HG03558 (cell line): ENCODE measurements around the gene GMPPA.

Experiments used
- ATAC-seq: cut with Tn5 transposase; IDR thresholded peaks from one replicate; pipeline ENCODE4 v1.9.1; 2021; ENCODE audit warnings: moderate number of reproducible peaks; ENCODE audit not compliant: unreplicated experiment; ENCODE audit errors: extremely low read depth

GMPPA gene

GRCh38 chr2:219483451-219484342, 15.0 kb upstream of the GMPPA start:
- ATAC-seq, result no peak

- ATAC-seq, result no peak
Measured at GRCh38 chr2:219484343-219485200, 14.1 kb upstream of the GMPPA start.

GRCh38 chr2:219485201-219485580, 13.5 kb upstream of the GMPPA start:
- ATAC-seq, result no peak

DNA sequence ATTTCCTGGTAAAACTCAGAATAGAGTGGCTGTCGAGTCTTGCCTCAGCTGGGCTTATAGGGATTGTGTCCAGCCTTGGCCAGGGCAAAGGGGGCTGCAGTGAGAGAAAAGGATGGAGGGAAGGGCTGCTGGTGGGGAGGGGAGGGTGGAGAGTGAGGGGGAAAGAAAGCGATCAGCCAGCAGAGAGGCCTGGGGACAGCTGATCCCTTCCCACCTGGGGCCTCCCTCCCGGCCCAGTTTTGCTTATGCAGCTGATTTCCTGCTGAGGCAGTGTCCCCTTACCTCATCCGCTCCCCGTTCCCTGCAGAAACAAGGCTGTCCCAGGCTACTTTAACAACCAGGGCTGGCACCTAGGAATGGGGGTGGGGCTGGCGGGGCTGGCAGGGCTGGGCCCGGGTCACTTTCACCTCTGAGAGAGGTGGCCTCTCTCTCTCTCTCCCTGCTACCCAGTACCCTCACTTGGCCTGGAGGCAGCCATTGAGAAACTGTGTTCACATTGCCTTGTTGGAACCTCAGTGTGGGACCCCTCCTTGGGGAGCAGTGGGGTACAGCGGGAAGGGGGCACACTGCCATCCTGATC, 12.2 kb upstream of the GMPPA start:
- no peak for ATAC-seq

DNA sequence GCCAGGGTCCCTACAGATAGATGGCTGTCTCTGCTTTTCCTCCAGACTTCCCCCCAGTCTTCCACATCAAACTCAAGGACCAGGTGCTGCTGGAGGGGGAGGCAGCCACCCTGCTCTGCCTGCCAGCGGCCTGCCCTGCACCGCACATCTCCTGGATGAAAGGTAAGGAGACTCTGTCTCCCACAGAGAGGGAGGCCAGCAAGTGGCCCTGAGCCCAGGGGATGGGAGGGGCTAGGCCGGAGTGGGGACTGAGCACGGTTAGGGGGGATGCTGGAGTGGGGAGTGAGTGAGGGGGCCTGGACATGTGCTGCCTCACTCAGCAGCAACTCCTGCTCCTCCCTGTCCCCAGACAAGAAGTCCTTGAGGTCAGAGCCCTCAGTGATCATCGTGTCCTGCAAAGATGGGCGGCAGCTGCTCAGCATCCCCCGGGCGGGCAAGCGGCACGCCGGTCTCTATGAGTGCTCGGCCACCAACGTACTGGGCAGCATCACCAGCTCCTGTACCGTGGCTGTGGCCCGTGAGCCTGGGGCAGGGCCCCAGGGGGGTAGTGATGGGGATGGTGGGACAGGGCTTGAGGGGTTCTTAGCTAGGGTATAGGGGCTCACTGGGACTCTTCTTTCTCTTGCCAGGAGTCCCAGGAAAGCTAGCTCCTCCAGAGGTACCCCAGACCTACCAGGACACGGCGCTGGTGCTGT, 10.4 kb upstream of the GMPPA start:
- ATAC-seq, result no peak

GRCh38 chr2:219488844-219489194, 9.9 kb upstream of the GMPPA start:
- ATAC-seq, result no peak

GRCh38 chr2:219489315-219489714, 9.4 kb upstream of the GMPPA start:
- no peak for ATAC-seq

- ATAC-seq, result no peak
Measured at GRCh38 chr2:219490186-219490585, 8.5 kb upstream of the GMPPA start.

GRCh38 chr2:219490600-219491130, 8.0 kb upstream of the GMPPA start:
- no peak for ATAC-seq

DNA sequence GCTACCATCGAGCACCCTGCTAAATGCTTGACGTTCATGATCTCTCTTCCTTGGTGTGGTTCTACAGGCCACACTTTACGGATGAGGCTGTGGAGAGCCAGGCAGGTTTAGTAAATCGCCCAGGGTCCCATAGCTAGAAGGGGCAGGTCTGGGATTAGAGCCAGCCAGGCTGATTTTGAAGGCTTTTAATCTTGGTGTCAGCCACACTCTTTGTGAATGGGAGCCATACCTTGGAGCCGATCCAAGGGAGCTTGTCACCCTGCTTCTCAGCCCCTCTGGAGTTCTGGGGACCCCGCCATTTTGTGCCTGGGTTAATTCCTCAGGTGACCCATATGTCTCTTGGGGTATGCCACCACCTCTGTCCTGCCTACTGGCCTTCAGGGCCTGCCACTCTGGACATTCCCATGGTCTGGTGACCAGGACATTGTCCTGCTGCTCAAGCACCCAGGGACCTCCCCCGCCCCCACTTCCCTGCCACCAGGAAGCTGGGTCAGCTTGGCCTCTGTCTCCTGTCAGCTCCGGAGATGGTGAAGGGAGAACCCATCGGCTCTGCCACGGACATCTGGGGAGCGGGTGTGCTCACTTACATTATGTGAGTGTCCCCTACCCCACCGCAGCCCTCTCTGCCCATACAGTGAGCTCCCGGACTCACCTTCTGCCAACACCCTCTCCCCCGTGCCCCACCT, 7.3 kb upstream of the GMPPA start:
- ATAC-seq, result no peak

GRCh38 chr2:219492575-219492974, 6.1 kb upstream of the GMPPA start:
- ATAC-seq, result no peak

DNA sequence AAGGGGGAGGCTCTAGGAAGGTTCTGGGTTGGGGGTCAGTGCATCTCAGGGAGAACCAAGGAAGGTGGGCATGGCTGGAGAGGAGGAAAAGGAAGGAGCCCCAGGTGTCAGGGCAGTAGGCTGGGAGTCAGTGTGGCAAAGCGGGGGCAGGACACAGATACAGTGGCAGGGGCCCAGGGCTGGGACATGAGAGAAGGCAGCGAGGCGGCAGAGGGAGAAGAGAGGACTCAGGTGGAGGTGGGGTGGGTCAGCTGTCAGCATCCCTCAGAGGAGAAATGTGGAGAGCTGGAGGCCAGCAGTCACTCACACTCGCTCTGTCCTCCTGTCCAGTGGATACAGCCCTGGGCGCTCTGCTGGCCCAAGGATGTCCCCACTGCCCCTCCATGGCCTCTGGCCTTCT, 5.6 kb upstream of the GMPPA start:
- no peak for ATAC-seq

DNA sequence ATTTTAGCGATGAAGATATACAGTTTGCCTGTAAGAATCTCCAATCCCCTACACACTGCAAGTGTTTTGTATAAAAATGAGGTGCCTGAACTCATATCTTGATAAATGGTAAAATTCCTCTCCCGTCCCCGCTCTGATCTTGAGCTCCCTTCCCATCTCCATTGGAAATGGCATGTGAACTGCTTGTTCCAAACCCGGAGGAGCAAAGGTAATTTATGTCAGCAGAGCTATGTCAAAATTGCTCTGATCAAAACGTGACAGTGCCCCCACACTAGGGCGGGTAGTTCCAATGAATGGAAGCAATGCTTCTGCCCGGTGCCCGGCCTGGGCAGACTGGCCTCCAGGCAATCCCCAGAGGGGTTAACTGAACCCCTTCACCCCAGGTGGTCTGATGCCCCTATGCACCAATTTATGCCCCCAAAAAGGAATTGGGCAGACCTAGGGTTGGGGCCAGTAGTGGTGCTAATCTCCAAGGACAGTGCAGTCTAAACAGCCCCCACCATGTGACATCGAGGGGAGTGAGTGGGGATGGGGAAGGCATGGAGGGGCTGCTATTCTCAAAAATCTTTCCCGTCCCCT, 3.6 kb upstream of the GMPPA start:
- no peak for ATAC-seq

DNA sequence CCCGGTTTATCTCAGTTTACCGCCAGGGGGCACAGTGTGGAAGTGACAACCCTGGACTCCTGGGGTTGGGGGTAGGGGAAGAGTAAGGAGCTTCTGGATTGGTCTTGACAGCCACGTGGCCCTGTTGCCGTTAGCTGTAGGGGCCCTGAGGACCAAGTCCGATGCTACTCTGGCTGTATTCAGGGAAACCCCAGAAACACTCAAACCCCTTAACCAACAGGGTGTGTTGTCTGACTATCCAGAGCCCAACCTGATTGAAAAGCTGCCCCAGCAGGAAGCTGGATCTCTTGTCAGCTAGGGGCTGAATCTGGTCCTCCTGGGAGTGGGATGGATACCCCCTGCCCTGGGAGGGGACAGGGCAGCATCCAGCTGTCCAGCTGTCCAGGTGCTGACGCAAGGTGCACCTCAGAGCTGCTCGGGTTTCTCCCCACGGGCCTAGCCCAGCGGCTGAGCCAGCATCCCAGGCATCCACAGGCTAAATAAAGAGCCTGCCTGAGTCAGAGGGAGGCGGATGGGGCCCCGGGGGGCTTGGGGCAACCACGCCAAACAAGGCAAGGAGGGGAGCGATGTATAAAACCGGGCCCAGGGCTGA, 3.1 kb upstream of the GMPPA start:
- ATAC-seq, result no peak

- no peak for ATAC-seq
Measured at GRCh38 chr2:219496247-219496824, 2.4 kb upstream of the GMPPA start.

DNA sequence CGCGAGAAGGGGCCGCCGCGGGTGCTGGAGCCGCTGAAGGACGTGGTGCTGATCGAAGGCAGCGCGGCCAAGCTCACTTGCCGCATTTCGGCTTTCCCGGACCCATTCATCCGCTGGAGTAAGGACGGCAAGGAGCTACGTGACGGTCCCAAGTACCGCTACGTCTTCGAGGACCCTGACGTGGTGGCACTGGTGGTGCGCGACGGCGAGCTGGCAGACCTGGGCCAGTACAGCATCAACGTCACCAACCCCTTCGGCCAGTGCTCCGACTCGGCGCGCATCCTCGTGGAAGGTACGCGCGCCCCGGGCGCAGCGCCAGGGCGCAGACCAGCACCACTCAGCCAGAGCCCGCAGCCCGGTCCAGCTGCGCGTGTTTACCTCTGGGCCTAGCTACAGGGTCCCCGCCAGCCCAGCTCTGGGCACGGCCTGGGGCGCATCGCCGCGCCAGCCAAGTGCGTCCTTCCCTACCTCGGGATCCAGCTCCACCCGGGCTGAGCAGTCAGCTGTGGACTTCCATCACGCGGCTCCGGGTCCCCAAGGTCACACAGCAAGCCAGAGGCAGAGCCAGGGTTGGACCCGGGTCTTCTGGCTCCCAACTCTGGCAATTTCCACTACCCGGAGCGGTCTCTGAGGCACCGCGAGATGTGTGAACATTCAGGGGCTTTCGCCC, 1.7 kb upstream of the GMPPA start:
- no peak for ATAC-seq

DNA sequence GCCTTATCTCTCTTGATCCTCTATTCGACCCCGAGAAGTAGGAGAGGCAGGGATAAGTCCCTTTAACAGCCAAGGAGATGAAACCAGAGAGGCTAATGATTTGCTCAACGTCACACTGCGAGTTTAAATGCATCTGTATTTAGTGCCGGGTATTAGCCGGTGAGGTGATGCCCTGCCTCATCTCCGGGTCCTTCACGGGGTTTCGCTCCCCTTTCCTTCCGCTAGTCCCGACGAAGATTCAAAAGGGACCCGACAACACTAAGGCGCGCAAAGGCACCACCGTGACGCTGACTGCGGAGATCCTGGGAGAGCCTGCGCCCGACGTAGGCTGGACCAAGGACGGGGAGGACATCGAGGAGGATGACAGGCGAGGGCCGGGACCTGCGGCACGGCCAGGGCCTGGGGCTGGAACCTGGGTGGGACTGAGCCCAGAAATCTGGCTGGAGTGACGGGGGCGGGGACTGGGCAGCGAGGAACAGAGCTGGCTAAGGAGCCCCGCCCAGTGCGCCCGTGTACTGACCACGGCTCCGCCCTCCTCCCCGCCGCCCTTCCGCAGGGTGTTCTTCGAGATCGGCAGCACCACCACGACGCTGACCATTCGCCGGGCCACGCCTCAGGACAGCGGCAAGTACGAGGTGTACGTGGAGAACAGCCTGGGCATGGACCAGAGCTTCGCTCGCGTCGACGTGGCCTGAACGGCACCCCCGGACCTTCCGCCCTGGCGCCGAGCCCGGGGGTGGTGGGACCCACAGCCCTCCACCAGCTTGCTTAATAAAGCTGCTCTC, 1.0 kb upstream of the GMPPA start:
- ATAC-seq, result no peak

DNA sequence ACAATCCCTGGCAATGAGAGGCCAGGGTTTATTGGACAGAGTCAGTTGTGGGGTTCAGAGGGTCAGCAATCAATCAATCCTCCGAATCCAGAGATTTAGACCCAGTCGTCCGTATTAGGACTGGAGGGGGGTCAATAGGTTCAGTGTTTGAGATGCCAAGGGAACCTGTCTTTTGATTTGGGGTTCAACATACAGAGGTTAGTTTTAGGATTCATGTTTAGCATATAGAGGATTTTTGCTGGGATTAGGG, 292 bp downstream of the GMPPA start:
- ATAC-seq, result no peak
